Suprapubic skin (tissue), 4 donors: ENCODE measurements around the gene CALR.

ENCODE experiments used
- EP300 ChIP-seq: sonication (generic); formaldehyde crosslinking; IDR thresholded peaks from one replicate; pipeline ENCODE4 v1.6.1; 2017; ENCODE audit warnings: antibody characterized with exemption
- POLR2A ChIP-seq, 2 donors: fragments of 450-650 bp; IDR thresholded peaks; one replicate each; pipeline ENCODE4 v1.6.1; 2017; ENCODE audit warnings: antibody characterized with exemption in 2 of 2, mild to moderate bottlenecking in 2 of 2, moderate library complexity in 2 of 2
- POLR2AphosphoS5 ChIP-seq, 3 donors: sonication (generic); formaldehyde crosslinking; IDR thresholded peaks; one replicate each; pipeline ENCODE4 v1.6.1; 2017; ENCODE audit warnings: antibody characterized with exemption in 3 of 3
- TF ChIP-seq, protein P1 (sequence below), 2 donors: fragments of 200-600 bp in 1 of 2; fragments of 450-650 bp in 1 of 2; sonication (generic) in 1 of 2; IDR thresholded peaks; one replicate each; pipeline ENCODE4 v1.5.1; 2016 to 2019; ENCODE audit warnings: antibody characterized with exemption in 2 of 2, mild to moderate bottlenecking in 1 of 2, moderate library complexity in 1 of 2

DNA sequence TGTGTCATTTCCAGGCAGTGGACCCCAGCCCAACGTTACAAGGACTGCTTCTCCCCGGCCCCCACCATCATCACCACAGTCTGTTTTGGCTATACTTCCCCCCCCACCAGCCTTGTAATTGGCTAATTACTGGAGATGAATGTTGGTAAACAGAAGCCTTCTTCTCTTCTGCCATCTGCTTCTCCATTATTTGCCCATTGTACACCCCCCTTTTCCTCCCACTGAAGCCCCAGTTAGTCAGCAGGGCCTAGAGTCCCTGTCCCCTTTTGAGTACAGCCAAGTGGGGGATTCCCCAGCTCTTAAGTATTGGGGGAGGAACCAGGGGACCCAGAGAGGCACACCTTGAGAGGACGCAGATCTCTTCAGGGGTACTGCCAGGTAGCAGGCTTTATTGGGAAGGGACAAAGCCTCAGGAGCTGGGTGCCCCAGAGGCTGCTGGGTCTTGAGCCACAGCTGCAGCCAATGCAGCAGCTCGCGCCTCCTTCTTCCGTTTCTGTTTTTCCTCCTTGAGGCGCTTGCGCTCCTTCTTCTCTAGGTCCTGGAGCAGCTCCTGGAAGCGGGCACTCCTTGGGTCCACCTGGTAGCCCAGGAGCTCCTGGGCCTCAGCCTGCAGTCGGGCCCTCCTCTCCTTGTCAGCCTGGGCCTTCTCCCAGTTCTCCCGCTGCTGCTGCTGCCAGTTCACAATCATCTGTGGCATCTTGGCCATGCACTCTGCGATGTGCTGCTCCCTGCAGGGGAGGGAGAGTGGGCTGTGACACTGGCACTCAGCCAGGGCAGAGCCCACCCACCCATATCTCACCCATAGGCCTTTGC is 15.6 kb downstream of the CALR start:
- TF ChIP-seq, protein P1, sequence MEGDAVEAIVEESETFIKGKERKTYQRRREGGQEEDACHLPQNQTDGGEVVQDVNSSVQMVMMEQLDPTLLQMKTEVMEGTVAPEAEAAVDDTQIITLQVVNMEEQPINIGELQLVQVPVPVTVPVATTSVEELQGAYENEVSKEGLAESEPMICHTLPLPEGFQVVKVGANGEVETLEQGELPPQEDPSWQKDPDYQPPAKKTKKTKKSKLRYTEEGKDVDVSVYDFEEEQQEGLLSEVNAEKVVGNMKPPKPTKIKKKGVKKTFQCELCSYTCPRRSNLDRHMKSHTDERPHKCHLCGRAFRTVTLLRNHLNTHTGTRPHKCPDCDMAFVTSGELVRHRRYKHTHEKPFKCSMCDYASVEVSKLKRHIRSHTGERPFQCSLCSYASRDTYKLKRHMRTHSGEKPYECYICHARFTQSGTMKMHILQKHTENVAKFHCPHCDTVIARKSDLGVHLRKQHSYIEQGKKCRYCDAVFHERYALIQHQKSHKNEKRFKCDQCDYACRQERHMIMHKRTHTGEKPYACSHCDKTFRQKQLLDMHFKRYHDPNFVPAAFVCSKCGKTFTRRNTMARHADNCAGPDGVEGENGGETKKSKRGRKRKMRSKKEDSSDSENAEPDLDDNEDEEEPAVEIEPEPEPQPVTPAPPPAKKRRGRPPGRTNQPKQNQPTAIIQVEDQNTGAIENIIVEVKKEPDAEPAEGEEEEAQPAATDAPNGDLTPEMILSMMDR (IDR thresholded peaks at IDR 0.05), result no peak
- TF ChIP-seq POLR2A (IDR thresholded peaks at IDR 0.05), result no peak
- no peak for TF ChIP-seq EP300
- TF ChIP-seq POLR2AphosphoS5 (IDR thresholded peaks at IDR 0.05), result no peak
